Epithelial cell of proximal tubule (primary cell): ENCODE results near the gene SH3RF3. TPM values are rescaled to one million over a fixed set of nuclear protein-coding genes. Genes with fewer than 3 reads are reported as not detected.

Source experiments
- DNase-seq: peaks from one replicate; pipeline ENCODE4 v3.0.0-alpha.2; 2011; ENCODE audit warnings: low read depth
- H3K4me3 ChIP-seq: 2 replicates; pipeline ENCODE4 v1.5.1; 2011; ENCODE audit warnings: low read depth, mild to moderate bottlenecking, low read length
- CTCF ChIP-seq: conservative IDR thresholded peaks from 2 replicates; pipeline ENCODE4 v1.5.1; 2012; ENCODE audit warnings: low read depth, mild to moderate bottlenecking, low read length
- total RNA-seq: library from RNA; depleted of rRNA; stranded (reverse); fragments of >200 nt; gene quantifications from 2 replicates; pipeline ENCODE4 v1.2.3, GENCODE V29; 2015

Gene SH3RF3
- total RNA-seq, 1 donor from 2014 or later = 1.7 TPM

GRCh38 chr2:109370399-109371035, 241.5 kb downstream of the SH3RF3 start:
- DNase-seq = no peak
- TF ChIP-seq CTCF = no peak
- no peak overlapping the region for H3K4me3 ChIP-seq

DNA sequence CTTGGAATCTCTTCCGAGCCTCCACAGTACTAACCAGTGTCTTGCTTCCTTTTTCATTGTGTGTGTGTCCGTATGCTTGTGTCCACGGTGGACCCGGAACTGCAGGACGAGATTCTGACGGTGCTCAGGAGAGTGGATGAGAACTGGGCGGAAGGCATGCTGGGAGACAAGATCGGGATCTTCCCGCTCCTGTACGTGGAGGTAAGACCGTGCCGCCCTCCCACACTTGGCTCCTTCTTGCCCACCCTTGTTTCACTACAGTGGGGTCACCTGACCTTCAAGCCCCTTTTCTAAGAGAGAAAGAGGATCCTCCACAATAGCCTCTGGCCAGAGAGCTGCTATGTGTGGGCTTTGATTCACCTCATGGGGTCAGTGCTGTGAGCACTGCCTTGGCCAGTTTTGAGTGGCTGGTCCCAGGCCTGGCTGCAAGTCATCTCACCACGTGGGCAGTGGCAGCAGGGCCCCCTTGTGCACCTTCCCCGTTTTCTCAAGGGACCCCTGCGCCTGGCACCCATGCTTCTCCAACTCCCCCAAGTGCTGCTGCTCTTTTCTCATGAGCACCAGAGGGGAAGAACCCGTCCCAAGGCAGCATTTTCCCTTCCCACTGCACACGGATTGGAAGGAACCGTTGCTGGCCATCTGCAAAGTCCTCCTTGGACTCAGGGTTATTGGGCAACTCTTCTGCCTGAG, 242.6 kb downstream of the SH3RF3 start:
- no peak overlapping the region for H3K4me3 ChIP-seq
- no peak for DNase-seq
- no peak for TF ChIP-seq CTCF

DNA sequence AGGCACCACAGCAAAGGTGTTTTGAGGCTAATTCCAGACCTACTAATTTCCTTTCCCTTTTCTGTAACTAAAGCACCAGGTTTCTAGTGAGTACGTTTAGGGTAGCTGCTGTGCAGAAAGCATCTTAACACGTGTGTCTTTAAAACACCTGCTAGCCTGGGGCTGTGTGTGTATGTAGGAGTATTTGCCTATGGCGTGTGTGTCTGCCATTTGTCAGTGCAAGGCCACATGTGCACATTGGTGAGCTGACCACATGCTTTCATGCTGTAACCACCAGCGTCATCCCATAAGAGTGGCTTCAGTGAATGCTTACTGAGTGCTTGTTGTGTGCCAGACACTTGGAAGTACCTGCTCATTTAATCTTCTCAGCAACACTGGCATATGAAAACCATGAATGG, 243.2 kb downstream of the SH3RF3 start:
- no peak for DNase-seq
- no peak for TF ChIP-seq CTCF
- no peak overlapping the region for H3K4me3 ChIP-seq

DNA sequence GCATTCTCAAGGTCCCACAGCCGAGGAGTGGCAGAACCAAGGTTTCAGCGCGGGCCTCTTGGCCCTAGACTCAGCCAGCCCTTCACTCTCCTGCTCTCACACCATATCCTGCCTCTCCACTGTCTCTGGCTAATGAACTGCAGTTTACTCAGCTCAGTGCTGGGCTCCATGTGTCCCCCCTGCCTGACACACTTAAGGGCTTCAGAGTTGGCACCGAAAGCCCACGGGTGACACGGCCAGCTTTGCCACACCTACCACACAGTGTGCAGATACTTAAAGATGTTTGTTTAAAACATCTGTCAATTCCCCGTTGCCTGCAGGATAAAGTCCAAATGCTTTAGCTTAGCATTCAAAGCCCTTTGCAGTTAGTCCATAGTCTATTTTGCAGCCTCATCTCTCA, 243.6 kb downstream of the SH3RF3 start:
- H3K4me3 ChIP-seq = no peak overlapping the region
- no peak for TF ChIP-seq CTCF
- no peak for DNase-seq

- DNase-seq = no peak
Observed at GRCh38 chr2:109373791-109374547, 245.0 kb downstream of the SH3RF3 start.

DNA sequence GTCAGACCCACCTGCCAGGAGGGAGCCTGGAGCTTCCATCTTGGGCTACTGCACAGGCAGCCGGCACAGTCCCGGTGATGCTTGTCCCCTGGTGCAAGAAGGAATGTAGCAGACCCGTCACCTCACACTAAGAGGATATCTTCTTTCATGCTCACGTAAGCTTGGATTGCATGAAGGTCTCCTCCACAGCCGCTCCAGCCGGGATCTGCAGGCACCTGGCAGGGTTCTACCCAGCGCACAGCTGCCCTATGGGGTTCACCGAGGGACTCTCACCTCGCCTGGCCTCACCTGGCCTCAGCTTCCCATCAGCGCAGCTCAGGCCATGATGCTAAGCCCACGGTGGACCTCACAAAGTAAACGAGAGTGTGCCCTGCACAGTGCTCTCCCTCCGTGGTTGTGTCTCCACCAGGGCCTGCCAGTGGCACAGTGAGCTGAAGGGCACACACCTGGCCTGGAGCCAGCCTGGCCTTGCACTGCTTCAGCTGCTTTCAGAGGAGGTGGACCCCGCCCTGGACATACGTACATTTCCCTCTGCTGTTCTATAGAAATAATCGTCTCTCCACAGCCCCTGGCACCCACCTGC, 245.6 kb downstream of the SH3RF3 start:
- DNase-seq = no peak
- no peak overlapping the region for H3K4me3 ChIP-seq
- TF ChIP-seq CTCF = no peak

More at GRCh38 chr2:109373791-109374547, 245.0 kb downstream of the SH3RF3 start:
- TF ChIP-seq CTCF = no peak
- H3K4me3 ChIP-seq = no peak overlapping the region
